ENCODE measurements around the gene TLE6. TPM values are rescaled to one million over a fixed set of nuclear protein-coding genes. Genes with fewer than 3 reads are reported as not detected.

TLE6 gene
- total and polyA plus RNA-seq, 11 donors, result 0.21 to 1.4 (median 0.69) TPM; not detected in 1

DNA sequence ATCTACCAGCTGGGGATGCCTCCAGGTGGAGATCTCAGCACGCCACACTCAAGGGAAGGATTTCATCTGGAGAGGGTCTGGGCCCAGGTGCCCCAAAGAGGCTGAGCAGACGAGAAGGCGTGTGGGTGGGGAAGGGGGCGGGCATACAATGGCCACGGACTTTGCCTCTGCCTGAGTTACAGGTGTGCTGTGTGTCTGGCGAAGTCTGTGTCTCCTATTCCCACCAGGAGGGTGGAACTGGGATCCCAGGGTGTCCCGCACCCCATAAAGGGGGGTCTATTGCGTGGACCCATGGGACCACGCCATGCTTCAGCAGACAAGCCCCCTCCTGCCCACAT is 48.2 kb downstream of the TLE6 start:
- Histone ChIP-seq H3K27me3 (peaks cover 0 to 29% (median 0%) of the 10 kb centered on the region in 9 donors), H3K36me3 (peaks cover 0 to 5% (median 0%) of the 10 kb centered on the region in 9 donors), H3K27ac (no peak overlapping the region), H3K9me3 (no peaks in the 10 kb centered on the region), H3K4me1 (peaks cover 0 to 17% (median 5%) of the 10 kb centered on the region in 12 donors), H3K4me3 (no peak overlapping the region)
- DNase-seq (no peak), ATAC-seq (no peak)
- 87 to 100% (median 92%) methylated on average over 4 to 9 of the region's 9 CpGs for WGBS, 4 donors
- intact Hi-C loops (cut with DNase I), result loop anchor here in 3 of 10 donors (5.0 kb wide), 3 partner anchors 38 to 58 kb away; no protein-coding TSS in a partner anchor
- TF ChIP-seq, protein P1, sequence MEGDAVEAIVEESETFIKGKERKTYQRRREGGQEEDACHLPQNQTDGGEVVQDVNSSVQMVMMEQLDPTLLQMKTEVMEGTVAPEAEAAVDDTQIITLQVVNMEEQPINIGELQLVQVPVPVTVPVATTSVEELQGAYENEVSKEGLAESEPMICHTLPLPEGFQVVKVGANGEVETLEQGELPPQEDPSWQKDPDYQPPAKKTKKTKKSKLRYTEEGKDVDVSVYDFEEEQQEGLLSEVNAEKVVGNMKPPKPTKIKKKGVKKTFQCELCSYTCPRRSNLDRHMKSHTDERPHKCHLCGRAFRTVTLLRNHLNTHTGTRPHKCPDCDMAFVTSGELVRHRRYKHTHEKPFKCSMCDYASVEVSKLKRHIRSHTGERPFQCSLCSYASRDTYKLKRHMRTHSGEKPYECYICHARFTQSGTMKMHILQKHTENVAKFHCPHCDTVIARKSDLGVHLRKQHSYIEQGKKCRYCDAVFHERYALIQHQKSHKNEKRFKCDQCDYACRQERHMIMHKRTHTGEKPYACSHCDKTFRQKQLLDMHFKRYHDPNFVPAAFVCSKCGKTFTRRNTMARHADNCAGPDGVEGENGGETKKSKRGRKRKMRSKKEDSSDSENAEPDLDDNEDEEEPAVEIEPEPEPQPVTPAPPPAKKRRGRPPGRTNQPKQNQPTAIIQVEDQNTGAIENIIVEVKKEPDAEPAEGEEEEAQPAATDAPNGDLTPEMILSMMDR (IDR thresholded peaks at IDR 0.05), result no peak
- TF ChIP-seq POLR2A (IDR thresholded peaks at IDR 0.05), result no peak

DNA sequence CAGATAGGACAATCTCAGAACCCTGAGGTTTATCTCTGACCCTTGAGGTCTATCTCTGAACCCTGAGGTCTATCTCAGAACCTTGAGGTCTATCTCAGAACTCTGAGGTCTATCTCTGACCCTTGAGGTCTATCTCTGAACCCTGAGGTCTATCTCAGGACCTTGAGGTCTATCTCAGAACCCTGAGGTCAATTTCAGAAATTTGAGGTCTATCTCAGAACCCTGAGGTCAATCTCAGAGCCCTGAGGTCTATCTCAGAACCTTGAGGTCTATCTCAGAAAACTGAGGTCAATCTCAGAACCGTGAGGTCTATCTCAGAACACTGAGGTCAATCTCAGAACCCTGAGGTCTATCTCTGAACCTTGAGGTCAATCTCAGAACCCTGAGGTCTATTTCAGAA is 49.4 kb downstream of the TLE6 start:
- H3K27ac ChIP-seq, result no peak overlapping the region
- intact Hi-C loops (cut with DNase I), result loop anchor here in 3 of 10 donors (5.0 kb wide), 3 partner anchors 39 to 59 kb away; no protein-coding TSS in a partner anchor

DNA sequence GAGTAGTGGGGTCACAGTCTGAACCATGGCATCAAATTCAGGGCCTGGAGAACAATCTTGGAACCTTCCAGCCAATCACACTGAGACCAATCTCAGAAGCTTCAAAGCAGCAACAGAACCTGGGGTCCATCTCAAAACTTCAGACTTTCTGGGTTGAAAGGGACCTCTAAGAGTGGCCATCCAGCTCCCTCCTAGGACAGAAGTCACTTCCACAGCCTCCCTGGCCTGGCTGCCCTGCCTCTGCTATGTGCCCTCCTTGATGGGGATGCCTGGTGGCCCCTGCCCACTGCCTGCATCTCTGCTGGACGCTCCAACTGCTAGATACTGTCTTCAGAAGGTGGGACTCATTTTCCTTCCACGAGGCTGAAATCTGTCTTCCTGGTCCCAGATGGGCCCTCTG is 49.9 kb downstream of the TLE6 start:
- H3K4me3 ChIP-seq, result no peak overlapping the region
- ATAC-seq (no peak), DNase-seq (no peak)
- H3K27me3 ChIP-seq, result peaks cover 0 to 29% (median 0%) of the 10 kb centered on the region in 9 donors
- 75 to 89% (median 88%) methylated on average over 2 of the region's 2 CpGs for WGBS, 4 donors
- peaks cover 0 to 17% (median 5%) of the 10 kb centered on the region in 12 donors for H3K4me1 ChIP-seq
- no peak overlapping the region for H3K27ac ChIP-seq
- H3K9me3 ChIP-seq, result no peaks in the 10 kb centered on the region
- intact Hi-C loops (cut with DNase I), result loop anchor here in 3 of 10 donors (5.0 kb wide), 3 partner anchors 40 to 60 kb away; no protein-coding TSS in a partner anchor
- peaks cover 0 to 5% (median 0%) of the 10 kb centered on the region in 9 donors for H3K36me3 ChIP-seq
- no peak for TF ChIP-seq POLR2A (IDR thresholded peaks at IDR 0.05)

More for the DNA sequence above, 49.4 kb downstream of the TLE6 start:
- peaks cover 0 to 5% (median 0%) of the 10 kb centered on the region in 9 donors for H3K36me3 ChIP-seq
- no peak for TF ChIP-seq POLR2A (IDR thresholded peaks at IDR 0.05)
- TF ChIP-seq, protein P1 (IDR thresholded peaks at IDR 0.05), result no peak
- peaks cover 0 to 17% (median 5%) of the 10 kb centered on the region in 12 donors for H3K4me1 ChIP-seq
- no peak for DNase-seq
- no peaks in the 10 kb centered on the region for H3K9me3 ChIP-seq
- no peak overlapping the region for H3K4me3 ChIP-seq
- peaks cover 0 to 29% (median 0%) of the 10 kb centered on the region in 9 donors for H3K27me3 ChIP-seq
- WGBS, 4 donors, result 97 to 100% (median 98%) methylated on average over 1 of the region's 1 CpG
- no peak for ATAC-seq

DNA sequence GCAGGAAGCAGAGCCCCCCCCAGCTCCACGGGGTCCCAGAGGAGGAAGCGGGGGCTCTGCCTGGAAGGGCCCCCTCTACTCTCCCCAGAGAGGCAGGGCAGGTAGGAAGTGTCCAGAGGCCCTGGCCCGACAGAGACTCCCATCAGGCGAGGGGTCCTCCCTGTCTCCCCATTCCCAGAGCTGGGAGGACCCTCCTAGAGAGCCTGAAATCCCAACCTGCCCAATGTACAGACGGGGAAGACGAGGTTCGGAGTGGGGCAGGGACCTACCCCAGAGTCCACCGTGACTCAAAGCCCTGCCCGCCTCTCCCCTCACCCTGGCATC is 50.6 kb downstream of the TLE6 start:
- WGBS, 4 donors, result 60 to 76% (median 69%) methylated on average over 5 to 9 of the region's 9 CpGs
- H3K27ac ChIP-seq, result peak overlapping the region in 3 of 12 donors; percentile 73 to 81 (median 77)
- no peak for DNase-seq
- peaks cover 0 to 17% (median 5%) of the 10 kb centered on the region in 12 donors for H3K4me1 ChIP-seq
- H3K9me3 ChIP-seq, result no peaks in the 10 kb centered on the region
- ATAC-seq, result peak in 2 of 4 donors; percentile 20 to 29
- peaks cover 0 to 29% (median 0%) of the 10 kb centered on the region in 9 donors for H3K27me3 ChIP-seq
- H3K4me3 ChIP-seq, result peak overlapping the region in 9 of 12 donors; percentile 63 to 90 (median 73)
- intact Hi-C loops (cut with DNase I), result loop anchor here in 3 of 10 donors (5.0 kb wide), 3 partner anchors 41 to 61 kb away; no protein-coding TSS in a partner anchor
- TF ChIP-seq, protein P1 (IDR thresholded peaks at IDR 0.05), result no peak
- no peak for TF ChIP-seq POLR2A (IDR thresholded peaks at IDR 0.05)
- peaks cover 0 to 5% (median 0%) of the 10 kb centered on the region in 9 donors for H3K36me3 ChIP-seq
